ENCODE results near the gene NAE1. TPM values are rescaled to one million over a fixed set of nuclear protein-coding genes. Genes with fewer than 3 reads are reported as not detected.
"Not testable (repeated sequence)": the region's sequence is repeated elsewhere in the genome, so short reads cannot be mapped to it uniquely, and the experiment has no call there.

The NAE1 gene
- total RNA-seq, 1 donor from 2014 or later = 37.4 TPM

DNA sequence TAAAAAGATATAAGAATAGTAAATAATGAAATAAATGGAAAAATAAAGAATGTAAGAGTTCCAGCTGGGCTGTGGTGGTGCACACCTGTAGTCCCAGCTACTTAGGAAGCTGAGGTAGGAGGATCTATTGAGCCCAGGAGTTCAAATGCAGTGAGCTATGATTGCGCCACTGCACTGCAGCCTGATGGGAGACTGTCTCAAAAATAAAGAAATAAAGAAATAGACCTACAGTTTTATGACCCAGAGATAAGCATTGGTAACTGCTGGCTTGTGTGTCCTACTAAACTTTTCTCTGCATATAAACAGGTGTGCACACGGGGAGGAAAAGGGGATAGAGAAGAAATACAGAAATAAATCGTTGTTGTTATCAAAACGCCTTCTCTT lies 41.8 kb upstream of the NAE1 start:
- ATAC-seq = no peak
- H3K27me3 ChIP-seq (ENCODE audit: low read depth) = no peaks in the 10 kb centered on the region
- peaks cover 10% of the 10 kb centered on the region for H3K4me1 ChIP-seq
- peak overlapping the region; percentile 51 for H3K4me3 ChIP-seq
- TF ChIP-seq, protein P1, sequence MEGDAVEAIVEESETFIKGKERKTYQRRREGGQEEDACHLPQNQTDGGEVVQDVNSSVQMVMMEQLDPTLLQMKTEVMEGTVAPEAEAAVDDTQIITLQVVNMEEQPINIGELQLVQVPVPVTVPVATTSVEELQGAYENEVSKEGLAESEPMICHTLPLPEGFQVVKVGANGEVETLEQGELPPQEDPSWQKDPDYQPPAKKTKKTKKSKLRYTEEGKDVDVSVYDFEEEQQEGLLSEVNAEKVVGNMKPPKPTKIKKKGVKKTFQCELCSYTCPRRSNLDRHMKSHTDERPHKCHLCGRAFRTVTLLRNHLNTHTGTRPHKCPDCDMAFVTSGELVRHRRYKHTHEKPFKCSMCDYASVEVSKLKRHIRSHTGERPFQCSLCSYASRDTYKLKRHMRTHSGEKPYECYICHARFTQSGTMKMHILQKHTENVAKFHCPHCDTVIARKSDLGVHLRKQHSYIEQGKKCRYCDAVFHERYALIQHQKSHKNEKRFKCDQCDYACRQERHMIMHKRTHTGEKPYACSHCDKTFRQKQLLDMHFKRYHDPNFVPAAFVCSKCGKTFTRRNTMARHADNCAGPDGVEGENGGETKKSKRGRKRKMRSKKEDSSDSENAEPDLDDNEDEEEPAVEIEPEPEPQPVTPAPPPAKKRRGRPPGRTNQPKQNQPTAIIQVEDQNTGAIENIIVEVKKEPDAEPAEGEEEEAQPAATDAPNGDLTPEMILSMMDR (IDR thresholded peaks at IDR 0.05) = no peak
- intact Hi-C loops (cut with DNase I) = no loop called here
- peak overlapping the region; percentile 73 for H3K27ac ChIP-seq
- no peaks in the 10 kb centered on the region for H3K9me3 ChIP-seq
- DNase-seq = no peak
- no peaks in the 10 kb centered on the region for H3K36me3 ChIP-seq

DNA sequence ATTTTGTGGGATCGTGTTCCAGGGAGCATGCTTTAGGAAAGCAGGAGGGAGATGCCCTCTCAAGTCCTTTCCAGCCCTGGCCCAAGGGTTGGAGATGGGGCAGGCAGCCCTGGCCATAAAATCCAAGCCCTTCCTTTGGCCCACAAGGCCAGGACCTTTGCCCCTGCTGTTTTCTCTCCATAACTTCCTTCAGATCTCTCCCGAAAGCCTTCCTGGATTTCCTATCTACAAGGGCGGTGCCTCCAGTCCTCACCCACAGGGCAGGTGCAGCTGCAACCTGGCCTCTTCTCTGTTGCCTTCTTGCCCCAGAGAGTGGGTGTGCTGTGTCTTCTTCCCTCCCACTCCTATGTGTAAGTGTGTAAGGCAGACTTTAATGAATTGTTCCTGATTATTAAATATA lies 41.1 kb upstream of the NAE1 start:
- H3K4me1 ChIP-seq = peaks cover 10% of the 10 kb centered on the region
- DNase-seq (no peak), ATAC-seq (no peak)
- H3K36me3 ChIP-seq = no peaks in the 10 kb centered on the region
- no peaks in the 10 kb centered on the region for H3K27me3 ChIP-seq (ENCODE audit: low read depth)
- H3K27ac ChIP-seq = no peak overlapping the region
- H3K9me3 ChIP-seq = no peaks in the 10 kb centered on the region
- H3K4me3 ChIP-seq = no peak overlapping the region
- intact Hi-C loops (cut with DNase I) = no loop called here
- TF ChIP-seq, protein P1 (IDR thresholded peaks at IDR 0.05) = no peak

DNA sequence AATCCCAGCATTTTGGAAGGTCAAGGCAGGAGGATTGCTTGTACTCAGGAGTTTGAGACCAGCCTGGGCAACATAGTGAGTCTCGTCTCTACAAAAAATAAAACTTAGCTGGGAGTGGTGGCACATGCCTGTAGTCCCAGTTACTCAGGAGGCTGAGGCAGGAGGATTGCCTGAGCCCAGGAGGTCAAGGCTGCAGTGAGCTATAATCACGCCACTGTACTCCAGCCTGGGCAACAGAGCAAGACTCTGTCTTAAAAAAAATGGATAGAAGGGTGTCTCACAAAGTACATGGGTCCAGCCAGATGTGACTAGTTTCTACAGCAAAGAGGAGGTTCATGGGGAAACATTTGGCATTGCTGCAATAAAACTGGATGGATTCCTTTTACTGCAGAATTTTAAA lies 40.6 kb upstream of the NAE1 start:
- H3K27me3 ChIP-seq (ENCODE audit: low read depth); H3K4me3 ChIP-seq; ATAC-seq; intact Hi-C loops (cut with DNase I); DNase-seq; H3K36me3 ChIP-seq; H3K9me3 ChIP-seq; H3K27ac ChIP-seq: not testable (repeated sequence)
- H3K4me1 ChIP-seq = peaks cover 10% of the 10 kb centered on the region

DNA sequence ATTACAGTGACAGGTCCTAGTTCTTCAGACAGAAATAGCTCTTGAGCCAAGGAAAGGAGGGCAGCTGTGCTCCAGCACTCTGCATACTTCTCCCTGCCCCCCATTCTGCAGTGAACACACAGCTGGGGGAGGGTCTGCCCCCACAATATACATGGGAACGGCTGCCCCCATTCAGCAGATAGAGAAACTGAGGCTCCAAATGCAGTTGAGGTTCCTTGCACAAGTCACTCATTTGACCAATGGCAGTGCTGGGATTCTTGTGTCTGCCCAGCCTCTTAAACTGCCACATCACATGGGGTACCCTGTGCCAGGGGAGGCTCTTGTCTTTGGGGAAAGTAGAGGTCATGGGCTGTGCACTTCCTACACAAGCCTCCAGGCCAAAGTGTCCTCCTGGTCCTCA lies 38.6 kb upstream of the NAE1 start:
- Histone ChIP-seq H3K9me3 (no peaks in the 10 kb centered on the region), H3K4me3 (no peak overlapping the region), H3K4me1 (peaks cover 10% of the 10 kb centered on the region), H3K36me3 (no peaks in the 10 kb centered on the region), H3K27ac (no peak overlapping the region), H3K27me3 (ENCODE audit: low read depth) (no peaks in the 10 kb centered on the region)
- TF ChIP-seq, protein P1 (IDR thresholded peaks at IDR 0.05) = no peak
- ATAC-seq (no peak), DNase-seq (no peak)
- intact Hi-C loops (cut with DNase I) = no loop called here

DNA sequence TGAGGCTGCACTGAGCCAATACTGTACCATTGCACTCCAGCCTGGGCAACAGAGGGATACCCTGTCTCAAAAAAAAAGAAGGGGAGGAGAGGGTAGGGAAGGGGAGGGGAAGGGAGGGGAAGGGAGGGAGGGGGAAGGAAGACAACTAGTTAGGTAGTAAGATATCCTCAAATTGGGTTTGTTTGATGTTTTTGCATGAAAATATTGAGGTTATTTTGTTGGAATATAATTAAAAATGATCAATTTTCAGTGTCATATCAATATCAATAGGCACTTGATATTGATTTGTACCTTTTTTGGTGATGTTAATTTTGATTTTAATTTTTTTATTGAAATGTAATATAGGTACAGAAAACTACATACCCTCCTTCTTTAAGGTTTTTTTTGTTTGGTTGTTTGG lies 32.9 kb upstream of the NAE1 start:
- Histone ChIP-seq H3K27ac (no peak overlapping the region), H3K4me3 (no peak overlapping the region), H3K36me3 (no peaks in the 10 kb centered on the region), H3K27me3 (ENCODE audit: low read depth) (no peaks in the 10 kb centered on the region), H3K4me1 (peaks cover 13% of the 10 kb centered on the region), H3K9me3 (no peaks in the 10 kb centered on the region)
- intact Hi-C loops (cut with DNase I) = no loop called here
- DNase-seq (no peak), ATAC-seq (no peak)
- TF ChIP-seq, protein P1 (IDR thresholded peaks at IDR 0.05) = no peak

DNA sequence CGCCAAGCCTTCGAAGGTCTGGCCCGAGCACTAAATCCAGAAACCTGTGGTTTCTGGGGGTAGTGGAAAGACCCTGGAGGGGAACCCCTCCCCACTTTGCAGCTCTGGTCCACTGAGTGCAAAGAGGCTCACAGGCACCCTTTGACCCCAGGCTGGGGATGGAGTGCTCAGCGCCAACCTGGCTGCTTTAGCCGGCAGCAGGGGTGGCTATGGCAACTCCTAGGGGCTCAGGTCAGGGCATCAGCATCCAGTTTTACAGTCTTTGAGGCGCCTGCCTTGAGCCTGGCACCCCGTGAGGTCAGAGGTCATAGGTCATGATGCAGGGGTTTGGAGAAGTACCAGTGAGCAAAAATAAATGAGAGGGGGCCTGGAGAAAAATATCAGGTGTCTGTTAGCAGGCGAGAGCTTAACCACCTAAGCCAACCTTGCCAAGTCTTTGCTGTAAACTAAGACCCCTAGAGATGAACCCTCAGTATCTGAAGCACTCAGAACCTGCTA lies 31.3 kb upstream of the NAE1 start:
- Histone ChIP-seq H3K36me3 (no peaks in the 10 kb centered on the region), H3K9me3 (no peaks in the 10 kb centered on the region), H3K4me3 (no peak overlapping the region), H3K4me1 (peaks cover 13% of the 10 kb centered on the region), H3K27ac (no peak overlapping the region), H3K27me3 (ENCODE audit: low read depth) (no peaks in the 10 kb centered on the region)
- no peak for DNase-seq
- intact Hi-C loops (cut with DNase I) = no loop called here
- no peak for ATAC-seq
- TF ChIP-seq, protein P1 (IDR thresholded peaks at IDR 0.05) = no peak

Measured in lower lobe of right lung (tissue), 2 donors.